ENCODE data around the gene GRIK5.

DNA sequence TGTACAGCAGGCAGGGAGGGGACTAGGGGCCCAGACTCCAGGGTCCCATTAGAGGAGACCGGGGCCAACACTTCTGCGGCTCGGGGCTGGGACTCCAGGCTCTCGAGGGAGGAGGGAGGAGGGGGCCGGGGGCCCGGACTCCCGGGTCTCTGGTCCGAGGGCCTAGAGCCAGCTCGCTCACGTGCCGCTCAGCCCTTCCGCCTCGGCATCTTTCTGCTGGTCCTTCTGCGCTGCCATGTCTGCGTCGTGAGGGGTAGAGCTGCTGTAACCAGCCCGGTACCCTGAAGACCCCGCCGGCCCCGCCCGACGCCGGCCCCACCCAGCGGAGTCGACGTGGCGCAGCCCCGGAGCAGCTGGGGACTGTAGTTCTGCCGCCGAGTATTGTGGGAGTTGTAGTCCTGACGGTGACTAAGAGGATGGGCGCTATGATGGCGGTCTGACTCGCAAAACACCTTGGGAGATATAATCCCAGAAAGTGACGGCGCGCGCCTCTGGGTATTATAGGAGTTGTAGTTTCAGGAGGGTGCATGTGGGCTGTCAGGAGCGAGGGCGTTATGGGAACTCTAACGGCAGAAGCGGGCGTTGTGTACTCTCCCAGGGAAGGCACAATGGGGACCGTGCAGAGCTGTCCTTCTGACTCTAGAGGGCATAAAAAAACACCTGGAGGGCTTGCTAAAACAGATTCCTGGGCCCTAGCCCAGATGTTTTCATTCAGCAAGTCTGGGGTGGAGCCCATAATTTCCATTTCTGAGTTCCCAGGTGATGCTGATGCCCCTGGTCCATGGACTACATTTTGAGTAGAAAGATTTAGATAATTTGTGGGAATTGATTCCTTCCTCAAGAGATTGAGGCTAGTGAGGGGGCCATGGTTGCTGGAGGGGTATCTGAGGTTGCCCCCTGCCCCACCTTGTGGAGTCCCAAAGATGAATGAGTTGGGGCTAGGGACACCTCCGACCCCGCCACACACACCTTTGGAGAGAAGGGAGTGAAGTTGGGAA lies 110.7 kb downstream of the GRIK5 start, which contains the start of gene RABAC1:
- TF ChIP-seq, protein P1, sequence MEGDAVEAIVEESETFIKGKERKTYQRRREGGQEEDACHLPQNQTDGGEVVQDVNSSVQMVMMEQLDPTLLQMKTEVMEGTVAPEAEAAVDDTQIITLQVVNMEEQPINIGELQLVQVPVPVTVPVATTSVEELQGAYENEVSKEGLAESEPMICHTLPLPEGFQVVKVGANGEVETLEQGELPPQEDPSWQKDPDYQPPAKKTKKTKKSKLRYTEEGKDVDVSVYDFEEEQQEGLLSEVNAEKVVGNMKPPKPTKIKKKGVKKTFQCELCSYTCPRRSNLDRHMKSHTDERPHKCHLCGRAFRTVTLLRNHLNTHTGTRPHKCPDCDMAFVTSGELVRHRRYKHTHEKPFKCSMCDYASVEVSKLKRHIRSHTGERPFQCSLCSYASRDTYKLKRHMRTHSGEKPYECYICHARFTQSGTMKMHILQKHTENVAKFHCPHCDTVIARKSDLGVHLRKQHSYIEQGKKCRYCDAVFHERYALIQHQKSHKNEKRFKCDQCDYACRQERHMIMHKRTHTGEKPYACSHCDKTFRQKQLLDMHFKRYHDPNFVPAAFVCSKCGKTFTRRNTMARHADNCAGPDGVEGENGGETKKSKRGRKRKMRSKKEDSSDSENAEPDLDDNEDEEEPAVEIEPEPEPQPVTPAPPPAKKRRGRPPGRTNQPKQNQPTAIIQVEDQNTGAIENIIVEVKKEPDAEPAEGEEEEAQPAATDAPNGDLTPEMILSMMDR (IDR thresholded peaks at IDR 0.05): no peak
- TF ChIP-seq POLR2A (IDR thresholded peaks at IDR 0.05): no peak
